RWPE2 (cell line): Measurements from ENCODE around the gene ALOX5.

Source experiments
- ATAC-seq: fragments of 200-7000 bp; cut with Tn5 transposase; 3 replicates; pipeline ENCODE4 v1.9.1; 2021; ENCODE audit warnings: low read depth
- DNase-seq: peaks from one replicate; pipeline ENCODE4 v3.0.0-alpha.2; 2020; ENCODE audit warnings: low spot score
- H3K27ac ChIP-seq: fragments of 450-650 bp; 2 replicates; pipeline ENCODE4 v1.5.1; 2017; ENCODE audit warnings: mild to moderate bottlenecking; ENCODE audit not compliant: poor library complexity, severe bottlenecking
- H3K27me3 ChIP-seq: fragments of 250-450 bp; sonication (Bioruptor Pico); 2 replicates; pipeline ENCODE4 v1.5.1; 2021; ENCODE audit warnings: mild to moderate bottlenecking, moderate library complexity; ENCODE audit not compliant: insufficient read depth, poor library complexity, severe bottlenecking
- H3K36me3 ChIP-seq: fragments of 250-450 bp; sonication (Bioruptor Pico); 2 replicates; pipeline ENCODE4 v1.5.1; 2020; ENCODE audit warnings: low read depth, mild to moderate bottlenecking, moderate library complexity
- H3K4me1 ChIP-seq: fragments of 250-450 bp; sonication (Bioruptor Pico); 2 replicates; pipeline ENCODE4 v1.5.1; 2021; ENCODE audit warnings: mild to moderate bottlenecking, moderate library complexity; ENCODE audit not compliant: insufficient read depth, poor library complexity, severe bottlenecking
- H3K4me3 ChIP-seq: fragments of 250-450 bp; sonication (Bioruptor Pico); 2 replicates; pipeline ENCODE4 v1.5.1; 2021; ENCODE audit warnings: mild to moderate bottlenecking, moderate library complexity; ENCODE audit not compliant: severe bottlenecking
- H3K9me3 ChIP-seq: fragments of 250-450 bp; sonication (Bioruptor Pico); 2 replicates; pipeline ENCODE4 v1.5.1; 2021; ENCODE audit warnings: mild to moderate bottlenecking, moderate library complexity; ENCODE audit not compliant: severe bottlenecking
- CTCF ChIP-seq: fragments of 450-650 bp; IDR thresholded peaks from one replicate; pipeline ENCODE4 v1.5.1; 2017; ENCODE audit warnings: mild to moderate bottlenecking, moderate library complexity; ENCODE audit not compliant: poor library complexity, severe bottlenecking

The ALOX5 gene

GRCh38 chr10:45368181-45368580 lies 5.8 kb upstream of the ALOX5 start:
- no peak for ATAC-seq
- H3K4me3 ChIP-seq, result no peak overlapping the region
- H3K27me3 ChIP-seq, result peaks cover 38% of the 10 kb centered on the region
- H3K4me1 ChIP-seq, result no peaks in the 10 kb centered on the region
- DNase-seq, result no peak
- H3K9me3 ChIP-seq, result no peaks in the 10 kb centered on the region
- TF ChIP-seq CTCF, result no peak
- H3K27ac ChIP-seq, result no peak overlapping the region
- no peaks in the 10 kb centered on the region for H3K36me3 ChIP-seq

DNA sequence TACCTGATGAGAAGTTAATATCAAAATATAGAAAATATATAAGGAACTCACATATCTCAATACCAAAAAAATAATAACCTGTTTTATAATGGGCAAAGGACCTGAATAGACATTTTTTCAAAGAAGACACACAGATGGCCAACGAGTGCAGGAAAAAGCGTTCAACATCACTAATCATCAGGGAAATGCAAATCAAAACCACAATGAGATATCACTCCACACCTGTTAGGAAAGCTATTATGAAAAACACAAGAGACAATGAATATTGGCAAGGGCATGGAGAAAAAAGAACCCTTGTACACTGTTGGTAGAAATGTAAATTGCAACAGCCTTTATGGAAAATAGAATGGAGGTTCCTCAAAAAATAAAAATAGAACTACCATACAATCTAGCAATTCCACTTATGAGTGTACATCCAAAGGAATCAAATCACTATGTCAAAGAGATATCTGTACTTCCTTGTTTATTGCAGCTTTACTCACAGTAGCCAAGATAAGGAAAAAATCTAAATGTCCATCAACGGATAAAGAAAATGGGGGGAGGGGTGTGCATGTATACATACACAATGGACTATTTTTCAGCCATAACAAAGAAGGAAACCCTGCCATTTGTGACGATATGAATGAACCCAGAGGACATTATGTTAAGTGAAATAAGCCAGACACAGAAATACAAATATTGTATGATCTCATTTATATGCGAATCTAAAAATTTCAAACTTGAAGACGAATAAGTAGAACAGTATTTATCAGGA lies 3.6 kb upstream of the ALOX5 start:
- H3K27ac ChIP-seq, result no peak overlapping the region
- H3K27me3 ChIP-seq, result peaks cover 58% of the 10 kb centered on the region
- no peak for TF ChIP-seq CTCF
- no peaks in the 10 kb centered on the region for H3K9me3 ChIP-seq
- H3K4me1 ChIP-seq, result no peaks in the 10 kb centered on the region
- H3K36me3 ChIP-seq, result no peaks in the 10 kb centered on the region
- DNase-seq (no peak), ATAC-seq (no peak)
- H3K4me3 ChIP-seq, result no peak overlapping the region

- ATAC-seq (no peak), DNase-seq (no peak)
- Histone ChIP-seq H3K27ac (no peak overlapping the region), H3K36me3 (no peaks in the 10 kb centered on the region), H3K4me1 (no peaks in the 10 kb centered on the region), H3K4me3 (no peak overlapping the region), H3K27me3 (peaks cover 59% of the 10 kb centered on the region), H3K9me3 (no peaks in the 10 kb centered on the region)
- no peak for TF ChIP-seq CTCF
Measured at GRCh38 chr10:45371560-45371959, 2.5 kb upstream of the ALOX5 start.

- H3K4me1 ChIP-seq, result no peaks in the 10 kb centered on the region
- no peak overlapping the region for H3K27ac ChIP-seq
- DNase-seq (no peak), ATAC-seq (no peak)
- H3K27me3 ChIP-seq, result peaks cover 59% of the 10 kb centered on the region
- H3K9me3 ChIP-seq, result no peaks in the 10 kb centered on the region
- no peak overlapping the region for H3K4me3 ChIP-seq
- no peak for TF ChIP-seq CTCF
- no peaks in the 10 kb centered on the region for H3K36me3 ChIP-seq
Measured at GRCh38 chr10:45372251-45372951, 1.6 kb upstream of the ALOX5 start.
